IPS DF 4.7 (cell line): ENCODE measurements around the gene UQCR10.
"Not testable (repeated sequence)": the region's sequence is repeated elsewhere in the genome, so short reads cannot be mapped to it uniquely, and the experiment has no call there.

ENCODE experiments used
- DNase-seq: peaks from one replicate; pipeline ENCODE4 v3.0.0-alpha.2; 2013; ENCODE audit warnings: low spot score; ENCODE audit errors: extremely low read depth

Gene UQCR10

DNA sequence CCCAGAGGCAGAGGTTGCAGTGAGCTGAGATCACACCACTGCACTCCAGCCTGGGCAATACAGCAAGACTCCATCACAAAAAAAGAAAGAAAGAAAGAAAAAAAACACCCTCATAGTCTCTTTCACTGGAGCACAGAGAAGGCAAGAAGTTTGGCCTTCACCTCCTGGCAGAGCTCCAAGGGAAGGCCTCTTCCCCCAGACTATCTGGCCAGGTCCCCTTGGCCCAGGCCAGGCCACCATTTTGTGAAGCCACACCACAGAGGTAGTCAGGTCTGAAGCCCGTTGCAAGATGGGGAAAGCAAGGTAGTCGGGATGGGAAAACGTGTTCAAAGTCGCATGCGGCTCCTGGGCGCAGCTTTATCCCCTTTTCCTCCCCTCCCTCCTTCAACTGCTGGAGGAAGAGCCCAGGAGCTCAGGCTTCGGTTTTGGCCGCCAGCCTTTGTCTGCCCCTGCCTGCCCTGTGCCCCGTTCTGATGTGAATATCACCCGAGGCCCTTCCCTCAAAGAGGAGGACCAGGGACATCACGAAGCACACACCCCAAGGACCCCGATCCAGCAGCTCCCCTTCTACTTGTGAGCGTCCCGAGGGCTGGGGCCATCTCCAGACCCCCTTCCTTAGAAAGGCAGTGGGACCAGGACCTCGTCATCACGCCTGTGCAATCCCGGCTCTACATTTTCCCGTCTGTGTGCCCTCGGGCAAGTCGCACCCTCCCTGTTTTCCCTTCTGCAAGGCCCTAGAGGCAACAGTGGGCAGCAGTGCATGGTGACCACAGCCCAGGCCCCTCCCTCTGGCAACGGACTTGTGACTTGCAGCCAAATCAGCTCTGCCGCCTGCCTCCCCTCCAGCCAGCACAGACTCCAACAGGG, 29.7 kb upstream of the UQCR10 start:
- DNase-seq = no peak

DNA sequence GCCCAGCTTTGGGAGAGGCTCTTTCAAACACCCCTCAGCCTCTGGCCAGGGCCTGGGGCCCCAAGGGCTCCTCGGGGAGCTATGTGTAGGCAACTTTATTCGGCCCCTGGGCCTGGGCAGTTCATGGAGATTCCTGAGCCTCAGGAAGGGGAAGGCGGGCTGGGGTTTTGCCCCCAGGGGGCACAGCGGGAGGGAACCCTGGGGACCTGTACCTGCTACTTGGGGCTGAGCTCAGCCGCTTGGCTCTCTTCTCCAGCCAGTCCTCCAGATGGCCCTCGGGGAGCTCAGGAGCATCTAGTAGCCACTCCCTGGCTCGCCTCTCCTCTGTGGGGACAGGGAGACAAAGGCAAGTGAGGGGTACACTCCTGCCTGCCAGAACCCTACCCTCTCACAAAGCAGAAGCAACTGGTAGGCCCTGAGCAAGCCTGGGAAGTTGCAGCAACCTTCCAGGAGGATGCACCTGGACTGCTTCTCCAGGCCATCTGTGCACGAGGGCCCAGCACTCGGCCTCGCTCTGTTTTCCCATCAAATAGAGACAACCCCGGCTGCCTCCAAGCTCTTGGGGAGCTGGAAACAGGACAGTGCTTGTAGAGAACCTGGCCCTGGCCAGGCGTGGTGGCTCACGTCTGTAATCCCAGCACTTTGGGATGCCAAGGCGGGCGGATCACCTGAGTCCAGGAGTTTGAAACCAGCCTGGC, 28.9 kb upstream of the UQCR10 start:
- DNase-seq = no peak

- no peak for DNase-seq
These were observed 27.8 kb upstream of the UQCR10 start for GRCh38 chr22:29739346-29739875.

GRCh38 chr22:29740216-29740615, 27.0 kb upstream of the UQCR10 start:
- no peak for DNase-seq

DNA sequence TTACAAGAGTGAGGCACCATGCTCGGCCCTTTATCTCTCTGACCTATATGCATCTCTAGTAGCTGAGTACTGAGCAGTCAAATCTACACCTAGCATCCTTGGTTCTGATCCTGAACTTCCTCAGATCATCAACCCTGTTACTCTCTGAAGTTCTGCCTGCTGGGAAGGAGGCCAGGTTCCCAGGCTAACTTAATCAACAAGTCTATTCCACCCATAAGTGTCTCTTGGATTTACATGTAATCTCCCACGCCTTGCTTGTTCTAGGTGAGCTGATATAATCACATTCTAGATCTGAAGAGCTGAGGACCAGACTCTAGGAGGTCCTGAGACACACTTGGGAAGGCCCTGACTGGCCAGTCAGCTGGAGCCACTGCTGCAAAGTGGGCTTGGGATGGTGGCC, 25.2 kb upstream of the UQCR10 start:
- DNase-seq = no peak

GRCh38 chr22:29742326-29742725, 24.8 kb upstream of the UQCR10 start:
- no peak for DNase-seq

DNA sequence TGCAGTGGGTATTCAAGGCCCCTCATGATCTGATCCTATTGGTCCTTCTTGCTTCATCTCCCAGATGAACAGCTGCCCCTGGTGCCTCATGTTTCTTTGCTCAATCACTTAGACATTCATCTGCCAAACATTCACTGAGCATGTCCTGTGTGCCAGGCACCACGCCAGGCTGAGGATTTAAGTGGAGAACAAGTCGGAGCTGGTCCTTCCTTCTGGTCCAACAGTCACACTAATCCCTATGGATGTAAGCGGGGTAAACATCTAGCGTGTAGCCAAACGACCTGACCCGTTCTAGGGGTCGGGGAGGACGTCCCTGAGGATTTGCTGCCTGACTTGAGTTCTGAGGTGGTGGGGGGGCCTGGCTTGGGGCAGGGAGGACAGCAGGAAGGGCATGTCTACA, 22.3 kb upstream of the UQCR10 start:
- no peak for DNase-seq

- DNase-seq = no peak
These were observed 19.3 kb upstream of the UQCR10 start for GRCh38 chr22:29747832-29748231.

DNA sequence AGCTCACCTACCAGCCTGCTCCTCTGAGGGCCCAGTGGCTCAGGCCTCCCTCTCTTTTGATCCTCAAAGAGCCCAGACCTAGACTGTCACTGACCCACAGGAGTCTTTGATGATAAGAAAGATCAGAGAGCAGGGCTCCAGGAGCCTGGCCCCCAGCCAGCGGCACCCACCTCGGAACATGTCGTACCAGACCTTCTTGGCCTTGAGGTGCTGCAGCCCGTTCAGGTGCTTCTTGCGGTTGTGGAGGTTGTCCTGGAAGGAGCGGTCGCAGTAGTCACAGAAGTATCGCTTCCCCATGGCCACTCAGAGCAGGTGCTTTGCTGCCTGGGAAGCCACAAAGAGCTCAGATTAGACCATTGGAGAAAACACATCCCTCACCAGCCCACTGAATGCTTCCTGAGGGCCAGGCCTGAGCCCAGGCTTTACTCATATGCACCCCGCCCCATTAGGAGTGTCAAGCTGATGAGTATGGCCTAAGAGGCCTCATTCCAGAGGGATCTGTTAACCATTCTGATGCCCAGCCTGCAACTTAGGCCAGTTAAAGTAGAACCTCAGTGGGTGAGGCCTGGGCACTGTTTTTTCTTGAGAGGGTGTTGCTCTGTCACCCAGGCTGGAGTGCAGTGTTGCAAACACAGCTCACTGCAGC, 18.8 kb upstream of the UQCR10 start:
- DNase-seq = no peak

DNA sequence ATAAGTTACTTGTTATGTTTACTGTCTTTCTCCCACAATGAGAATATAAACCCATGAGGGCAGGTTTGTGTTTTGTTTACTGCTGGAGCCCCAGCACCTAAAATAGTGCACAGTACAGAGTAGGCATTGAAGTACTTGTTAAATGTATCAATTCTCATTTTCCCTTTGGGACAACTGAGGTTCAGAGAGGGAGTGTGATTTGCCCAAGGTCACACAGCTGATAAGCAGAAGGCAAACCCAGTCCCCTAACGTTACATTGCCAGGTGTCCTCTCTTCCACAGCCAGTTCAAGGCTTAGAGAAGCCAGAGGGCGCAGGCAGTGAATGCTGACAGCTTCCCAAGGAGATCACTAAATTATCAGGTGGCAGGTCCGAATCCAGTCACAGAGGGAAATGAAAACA, 17.1 kb upstream of the UQCR10 start:
- no peak for DNase-seq

GRCh38 chr22:29750559-29751538, 16.3 kb upstream of the UQCR10 start:
- DNase-seq = no peak

GRCh38 chr22:29751669-29752068, 15.5 kb upstream of the UQCR10 start:
- DNase-seq = no peak

DNA sequence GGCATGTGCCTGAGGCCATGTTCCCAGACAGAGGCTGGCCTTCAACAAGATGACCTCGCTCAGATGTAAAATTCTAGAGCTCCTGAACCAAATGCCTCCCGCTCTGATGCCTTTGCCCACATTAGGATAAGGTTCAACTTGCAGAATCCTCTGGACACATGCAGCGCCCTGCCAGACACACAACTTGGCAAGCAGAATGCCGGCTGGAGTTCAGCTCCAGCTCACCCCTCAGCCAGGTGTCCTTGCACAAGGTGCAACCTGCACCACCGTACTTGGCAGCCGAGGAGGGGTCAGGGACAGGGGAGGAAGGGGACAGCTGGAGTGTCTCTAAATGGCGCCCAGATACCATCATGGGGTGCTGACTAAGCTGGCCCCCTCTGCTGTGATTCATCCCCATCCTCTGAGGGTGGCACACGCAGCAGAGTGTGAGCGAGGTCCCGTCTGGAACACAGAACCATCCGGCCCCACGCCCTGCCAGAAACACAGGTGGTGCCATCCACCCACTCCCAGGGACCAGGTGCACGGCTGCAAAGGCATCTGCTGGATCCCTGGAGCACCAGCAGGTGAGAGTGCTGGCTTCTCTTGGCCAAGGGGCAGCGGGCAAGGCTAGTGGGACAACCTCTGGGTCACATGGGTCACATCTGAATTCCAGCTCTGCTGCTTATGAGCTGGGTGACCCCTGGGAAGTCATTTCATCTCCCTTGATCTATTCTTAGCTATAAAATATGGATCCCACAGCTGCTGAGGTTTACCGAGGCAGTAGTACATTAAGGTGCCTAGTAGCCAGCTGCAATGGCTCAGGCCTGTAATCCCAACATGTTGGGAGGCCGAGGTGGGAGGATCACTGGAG, 13.1 kb upstream of the UQCR10 start:
- DNase-seq = no peak

GRCh38 chr22:29754658-29755395, 12.3 kb upstream of the UQCR10 start:
- not testable (repeated sequence) for DNase-seq

DNA sequence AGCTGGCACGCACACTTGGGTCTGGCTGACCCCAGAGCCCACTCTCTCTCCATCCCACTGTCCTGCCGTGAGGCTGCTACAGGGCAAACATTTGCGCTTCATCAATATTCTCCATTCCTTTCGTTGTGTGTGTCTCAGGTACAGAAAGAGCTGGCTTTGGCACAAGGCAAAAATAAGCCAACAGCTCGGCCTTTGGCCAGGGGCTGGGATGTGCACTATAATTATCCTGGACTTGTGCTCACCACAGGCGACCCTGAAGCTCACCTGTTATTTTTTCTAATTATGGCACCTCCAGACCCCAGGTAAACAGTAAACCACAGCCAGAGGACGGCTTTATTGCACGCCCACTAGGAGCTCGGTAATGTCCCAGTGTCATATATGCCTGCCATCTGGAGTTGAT, 11.3 kb upstream of the UQCR10 start:
- DNase-seq = no peak

DNA sequence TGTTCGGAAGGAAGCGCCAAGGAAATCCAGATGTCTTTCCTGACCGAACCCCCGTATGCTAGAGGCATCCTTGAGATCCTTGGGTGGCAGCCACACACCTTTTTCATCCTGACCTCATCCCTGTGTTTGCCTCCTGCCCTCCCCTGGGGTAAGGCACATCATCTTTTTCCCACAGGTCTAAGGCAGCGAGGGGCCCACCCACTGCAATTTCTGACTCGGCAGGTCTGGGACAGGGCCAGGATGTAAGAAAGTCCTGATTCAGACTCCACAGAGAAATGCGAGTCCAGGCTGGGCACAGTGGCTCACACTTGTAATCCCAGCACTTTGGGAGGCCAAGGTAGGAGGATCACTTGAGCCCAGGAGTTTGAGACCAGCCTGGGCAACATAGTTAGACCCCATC, 10.8 kb upstream of the UQCR10 start:
- DNase-seq = no peak

DNA sequence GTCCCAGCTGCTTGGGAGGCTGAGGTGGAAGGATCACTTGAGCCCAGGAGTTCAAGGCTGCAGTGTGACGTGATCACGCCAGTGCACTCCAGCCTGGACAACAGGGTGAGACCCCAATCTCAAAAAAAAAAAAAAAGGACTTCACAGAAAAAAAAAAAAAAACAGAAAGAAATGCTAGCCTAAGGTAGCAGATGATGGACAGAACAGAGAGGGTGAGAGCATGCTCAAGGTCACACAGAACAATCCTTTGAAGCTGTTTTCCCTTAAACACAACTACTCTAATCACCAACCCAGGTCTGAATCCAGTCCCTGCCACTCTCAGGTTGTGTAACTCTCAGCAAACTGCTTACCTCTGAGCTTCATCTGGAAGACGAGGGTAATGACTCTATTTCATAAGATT, 10.1 kb upstream of the UQCR10 start:
- DNase-seq = no peak

- DNase-seq = no peak
These were observed 9.0 kb upstream of the UQCR10 start for GRCh38 chr22:29758068-29758622.

- no peak for DNase-seq
These were observed 8.2 kb upstream of the UQCR10 start for GRCh38 chr22:29758959-29759358.
